GM12874 (cell line): ENCODE measurements around the gene COQ8A.

Source experiments
- TF ChIP-seq, protein P1 (sequence below): IDR thresholded peaks from 2 replicates; pipeline ENCODE4 v1.5.1; 2011; ENCODE audit warnings: low read depth, mild to moderate bottlenecking, control low read depth, low read length, moderate library complexity; ENCODE audit not compliant: insufficient read depth

COQ8A gene

DNA sequence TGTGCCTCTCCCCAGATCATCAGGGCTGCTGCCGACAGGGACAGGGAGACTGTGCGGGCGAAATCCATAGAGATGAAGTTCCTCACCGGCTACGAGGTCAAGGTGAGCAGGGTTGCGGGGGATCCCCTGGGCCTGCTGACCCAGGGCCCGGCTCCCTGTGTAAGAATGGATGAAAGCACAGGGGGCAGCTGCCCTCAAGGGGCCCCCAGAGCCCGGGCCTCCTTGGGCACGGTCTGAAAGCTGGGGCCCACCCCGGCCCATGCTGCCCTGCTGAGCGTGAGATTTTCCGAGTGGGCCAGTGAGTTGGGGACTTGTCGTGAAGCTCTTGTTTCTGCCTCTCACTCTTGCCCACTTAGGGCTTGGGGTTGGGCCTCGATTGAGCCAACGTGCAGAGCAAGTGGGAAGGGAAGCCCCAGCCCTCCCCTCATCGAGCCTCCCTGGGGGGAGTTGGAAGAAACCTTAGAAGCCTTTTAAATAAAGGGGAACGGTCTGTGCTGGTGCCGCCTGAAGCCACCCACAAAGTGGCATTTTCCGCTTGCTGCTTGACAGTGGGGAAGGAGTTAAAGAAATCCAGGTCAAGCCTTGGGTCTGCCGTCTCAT, 45.2 kb downstream of the COQ8A start:
- TF ChIP-seq, protein P1, sequence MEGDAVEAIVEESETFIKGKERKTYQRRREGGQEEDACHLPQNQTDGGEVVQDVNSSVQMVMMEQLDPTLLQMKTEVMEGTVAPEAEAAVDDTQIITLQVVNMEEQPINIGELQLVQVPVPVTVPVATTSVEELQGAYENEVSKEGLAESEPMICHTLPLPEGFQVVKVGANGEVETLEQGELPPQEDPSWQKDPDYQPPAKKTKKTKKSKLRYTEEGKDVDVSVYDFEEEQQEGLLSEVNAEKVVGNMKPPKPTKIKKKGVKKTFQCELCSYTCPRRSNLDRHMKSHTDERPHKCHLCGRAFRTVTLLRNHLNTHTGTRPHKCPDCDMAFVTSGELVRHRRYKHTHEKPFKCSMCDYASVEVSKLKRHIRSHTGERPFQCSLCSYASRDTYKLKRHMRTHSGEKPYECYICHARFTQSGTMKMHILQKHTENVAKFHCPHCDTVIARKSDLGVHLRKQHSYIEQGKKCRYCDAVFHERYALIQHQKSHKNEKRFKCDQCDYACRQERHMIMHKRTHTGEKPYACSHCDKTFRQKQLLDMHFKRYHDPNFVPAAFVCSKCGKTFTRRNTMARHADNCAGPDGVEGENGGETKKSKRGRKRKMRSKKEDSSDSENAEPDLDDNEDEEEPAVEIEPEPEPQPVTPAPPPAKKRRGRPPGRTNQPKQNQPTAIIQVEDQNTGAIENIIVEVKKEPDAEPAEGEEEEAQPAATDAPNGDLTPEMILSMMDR, result no peak

DNA sequence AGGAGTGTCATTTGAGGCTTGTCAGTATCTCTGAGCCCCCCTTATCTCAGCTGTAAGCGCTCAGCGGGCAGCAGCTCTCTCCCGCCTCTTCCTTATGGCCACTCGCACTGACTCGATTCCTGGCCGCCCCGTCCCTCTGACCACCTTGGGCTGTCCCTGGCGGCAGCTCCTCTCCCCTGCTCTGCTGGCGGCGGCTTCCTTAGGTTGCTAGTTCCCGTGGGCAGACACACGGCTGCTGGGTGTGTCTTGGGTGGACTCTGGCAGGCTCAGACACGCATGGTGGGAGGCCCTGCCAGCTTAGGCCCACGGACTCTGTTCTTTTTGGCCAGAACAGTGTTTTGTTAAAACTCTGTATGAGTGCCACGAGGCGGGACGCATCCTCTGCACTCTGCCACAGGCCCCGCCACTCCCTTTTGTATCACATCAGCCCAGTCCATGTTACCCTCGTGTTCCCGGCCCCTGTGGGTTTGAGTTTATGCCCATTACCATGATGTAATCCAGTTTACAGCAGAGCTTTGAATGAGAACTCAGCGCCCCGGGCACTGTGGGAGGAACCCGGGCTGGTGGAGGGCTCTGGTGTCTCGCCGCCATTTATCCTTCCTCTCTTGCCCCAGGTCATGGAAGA, 45.9 kb downstream of the COQ8A start:
- TF ChIP-seq, protein P1, result no peak

DNA sequence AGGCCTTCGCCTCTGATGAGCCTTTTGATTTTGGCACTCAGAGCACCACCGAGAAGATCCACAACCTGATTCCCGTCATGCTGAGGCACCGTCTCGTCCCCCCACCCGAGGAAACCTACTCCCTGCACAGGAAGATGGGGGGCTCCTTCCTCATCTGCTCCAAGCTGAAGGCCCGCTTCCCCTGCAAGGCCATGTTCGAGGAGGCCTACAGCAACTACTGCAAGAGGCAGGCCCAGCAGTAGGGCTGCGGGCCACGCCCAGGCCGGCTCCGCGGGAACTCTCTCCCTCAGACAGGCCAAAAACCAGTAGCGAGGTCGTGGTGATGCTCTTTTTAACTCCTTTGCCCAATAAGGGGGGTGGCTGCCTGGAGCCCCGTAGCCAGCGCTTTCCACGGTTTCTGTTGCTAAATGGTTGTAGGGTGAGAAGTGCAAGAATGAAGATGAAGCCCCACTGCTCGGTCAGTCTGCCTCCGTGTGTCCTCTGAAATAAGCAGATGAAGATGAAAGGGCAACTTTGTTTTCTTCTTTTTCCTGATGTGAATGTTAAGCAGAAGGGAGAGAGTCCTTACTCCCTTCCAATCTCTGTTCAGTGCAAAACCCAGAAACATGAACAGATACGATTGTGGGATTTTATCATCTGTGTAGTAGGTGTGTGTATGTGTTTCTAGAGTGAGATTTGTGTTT, 46.5 kb downstream of the COQ8A start:
- TF ChIP-seq, protein P1, result no peak

DNA sequence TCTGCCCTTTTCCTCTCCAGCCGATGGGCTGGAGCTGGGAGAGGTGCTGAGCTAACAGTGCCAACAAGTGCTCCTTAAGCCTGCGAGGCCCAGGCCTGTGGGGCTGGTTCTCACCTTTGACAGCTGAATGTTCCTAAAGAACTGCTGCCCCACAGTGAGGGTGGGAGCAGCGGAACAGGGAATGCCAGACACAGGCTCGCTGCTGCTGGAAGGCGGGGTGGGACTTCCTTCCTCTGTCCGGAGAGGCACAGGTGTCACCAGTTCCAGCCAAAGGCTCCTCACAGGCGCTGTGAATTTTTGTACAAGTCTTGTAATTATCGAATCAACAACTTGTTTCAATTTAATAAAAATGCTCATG, 47.1 kb downstream of the COQ8A start:
- TF ChIP-seq, protein P1, result no peak

DNA sequence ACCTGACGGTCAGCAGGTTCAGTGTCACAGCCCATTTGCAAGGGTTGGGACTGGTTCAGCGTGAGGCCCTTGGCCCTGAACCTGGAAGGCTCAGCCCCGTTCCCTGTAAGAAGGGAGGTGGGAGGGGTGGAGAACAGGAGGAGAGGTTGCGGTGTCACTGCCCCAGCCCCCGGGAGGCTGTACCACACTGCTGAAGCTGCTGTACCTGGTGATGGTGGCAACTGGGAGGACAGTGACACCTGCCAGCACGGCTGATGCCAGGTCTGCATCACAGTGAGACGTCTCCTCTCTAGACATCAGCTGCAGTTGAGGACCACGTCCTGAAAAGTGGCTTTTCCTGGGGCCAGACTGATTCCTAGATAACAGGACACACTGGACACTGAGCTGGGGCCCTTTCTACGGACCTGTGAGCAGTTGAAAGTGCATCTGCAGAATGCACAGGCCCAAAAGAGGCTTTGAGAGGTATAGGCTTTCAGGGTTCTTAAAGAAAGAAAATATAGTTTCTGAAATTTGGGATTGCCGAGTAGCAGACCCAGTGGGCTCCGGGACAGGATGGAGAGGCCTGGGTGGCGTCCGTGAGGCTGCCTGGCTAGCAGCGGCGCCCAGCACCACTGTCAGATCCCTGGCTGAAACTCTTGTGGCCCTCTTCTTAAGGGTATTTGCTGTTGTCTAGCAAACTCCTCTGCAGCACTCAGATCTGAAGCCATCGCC, 47.7 kb downstream of the COQ8A start:
- TF ChIP-seq, protein P1, result no peak

DNA sequence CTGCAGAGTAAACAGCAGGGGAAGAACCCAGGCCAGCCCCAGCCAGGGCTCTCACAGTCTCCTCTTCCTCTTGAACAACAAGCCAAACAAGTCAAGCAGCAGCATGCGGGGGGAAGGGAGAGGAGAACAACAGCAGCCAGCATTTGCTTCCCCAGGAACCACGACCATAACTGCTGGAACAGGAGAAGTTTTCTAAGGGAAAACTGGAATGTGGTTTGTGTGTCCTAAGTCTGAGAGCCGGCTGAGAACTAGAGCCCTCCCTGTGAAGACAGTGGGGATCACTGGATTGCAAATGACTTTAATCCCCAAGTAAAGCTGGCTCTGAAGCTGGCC, 48.2 kb downstream of the COQ8A start:
- TF ChIP-seq, protein P1, result no peak
